Activated CD8-positive, alpha-beta memory T cell treated with anti-CD3 and anti-CD28 coated beads, Interleukin-2, amount 50 U/mL, for 24 hours (primary cell): ENCODE measurements around the gene SCAMP4.

ENCODE experiments used
- DNase-seq: peaks from one replicate; pipeline ENCODE4 v3.0.0-alpha.2; 2020; ENCODE audit errors: extremely low read depth

Gene SCAMP4

DNA sequence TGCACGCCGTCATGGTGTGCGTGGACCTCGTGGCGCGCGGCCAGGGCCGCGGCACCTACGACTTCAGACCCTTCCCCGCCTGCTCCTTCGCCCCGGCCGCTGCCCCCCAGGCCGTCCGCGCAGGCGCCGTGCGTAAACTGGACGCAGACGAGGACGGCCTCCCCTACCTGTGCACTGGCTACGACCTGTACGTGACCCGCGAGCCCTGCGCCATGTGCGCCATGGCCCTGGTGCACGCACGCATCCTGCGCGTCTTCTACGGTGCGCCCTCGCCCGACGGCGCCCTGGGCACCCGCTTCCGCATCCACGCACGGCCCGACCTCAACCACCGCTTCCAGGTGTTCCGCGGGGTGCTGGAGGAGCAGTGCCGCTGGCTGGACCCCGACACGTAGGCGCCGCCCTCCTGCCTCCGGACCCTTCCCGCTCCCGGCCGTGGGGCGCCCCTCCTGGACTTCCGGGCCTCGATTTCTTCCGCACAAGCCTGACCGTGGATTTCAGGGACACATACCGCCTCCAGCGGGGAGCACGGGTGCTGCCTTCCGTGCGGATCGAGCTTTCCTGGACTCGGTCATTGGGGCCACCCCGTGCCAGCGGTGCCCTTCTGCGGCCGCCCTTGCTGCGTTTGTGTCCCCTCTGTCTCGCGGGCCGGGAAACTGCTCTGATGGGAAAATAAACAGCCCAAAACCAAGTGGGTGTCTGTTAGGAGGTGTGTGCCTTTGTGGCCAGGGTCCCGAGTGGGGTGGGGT lies 7.7 kb downstream of the SCAMP4 start:
- no peak for DNase-seq

DNA sequence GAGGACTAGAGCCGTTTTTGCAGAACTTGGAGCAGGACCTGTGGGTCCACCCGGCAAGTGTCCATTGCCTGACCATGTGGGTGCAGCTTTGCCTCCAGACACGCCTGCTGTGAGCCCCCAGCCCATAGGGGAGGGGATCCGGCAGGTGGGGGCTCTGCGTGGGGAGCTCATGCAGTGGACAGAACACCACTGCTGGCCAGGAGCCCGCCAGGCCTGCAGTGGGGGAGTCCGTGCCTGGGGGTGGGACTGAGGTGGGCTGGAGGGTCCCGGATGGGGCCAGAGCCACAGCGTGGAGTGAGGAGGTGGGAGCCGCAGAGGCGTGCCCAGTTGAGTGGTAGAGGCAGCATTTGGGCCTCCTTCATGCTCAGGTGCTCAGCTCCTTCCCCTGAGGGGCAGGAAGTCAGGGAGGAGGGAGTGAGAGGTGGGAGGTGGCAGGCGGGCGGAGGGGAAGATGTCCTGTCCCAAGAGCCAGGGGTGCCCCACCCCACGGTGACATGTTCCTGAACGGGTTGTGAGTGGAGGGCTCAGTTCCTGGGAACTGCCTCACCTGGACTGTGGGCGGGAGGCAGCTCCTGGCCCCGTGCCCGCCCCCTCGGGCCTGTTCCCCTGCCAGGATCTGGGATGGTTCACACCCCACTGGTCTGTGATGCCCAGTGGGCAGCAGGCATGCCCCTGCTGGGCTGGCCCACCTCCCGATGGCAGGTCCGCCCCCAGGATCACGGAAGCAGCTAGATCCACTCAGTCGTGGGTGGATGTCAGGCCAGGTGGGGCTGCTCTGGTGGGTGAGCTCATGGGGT lies 8.8 kb downstream of the SCAMP4 start:
- DNase-seq: no peak

DNA sequence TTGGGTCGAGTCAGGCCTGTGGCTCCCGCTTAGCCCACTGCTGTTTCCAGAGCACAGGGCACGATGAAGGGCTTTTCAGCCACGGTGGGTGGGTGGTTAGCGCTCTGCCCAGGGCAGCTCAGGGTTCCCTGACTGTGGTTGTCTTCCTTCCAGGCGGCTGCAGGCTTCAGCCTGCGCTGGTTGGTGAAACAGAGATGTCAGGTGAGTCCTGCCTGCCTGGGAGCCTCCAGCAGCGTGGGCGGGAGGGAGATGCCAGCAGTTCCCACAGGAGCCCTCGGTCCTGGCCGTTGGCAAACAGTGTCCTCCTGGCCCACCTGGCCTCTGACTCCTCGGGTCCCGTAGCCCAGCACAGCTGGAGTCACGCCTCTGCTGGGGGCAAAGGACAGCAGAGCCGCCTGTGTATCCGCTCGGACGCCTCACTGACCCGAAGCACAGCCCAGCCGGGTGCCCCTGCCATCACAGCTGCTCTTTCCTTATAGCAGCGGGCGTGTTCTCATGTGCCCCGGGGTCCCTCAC lies 9.7 kb downstream of the SCAMP4 start:
- no peak for DNase-seq

- DNase-seq: no peak
These were observed 11.9 kb downstream of the SCAMP4 start for GRCh38 chr19:1917146-1917545.

DNA sequence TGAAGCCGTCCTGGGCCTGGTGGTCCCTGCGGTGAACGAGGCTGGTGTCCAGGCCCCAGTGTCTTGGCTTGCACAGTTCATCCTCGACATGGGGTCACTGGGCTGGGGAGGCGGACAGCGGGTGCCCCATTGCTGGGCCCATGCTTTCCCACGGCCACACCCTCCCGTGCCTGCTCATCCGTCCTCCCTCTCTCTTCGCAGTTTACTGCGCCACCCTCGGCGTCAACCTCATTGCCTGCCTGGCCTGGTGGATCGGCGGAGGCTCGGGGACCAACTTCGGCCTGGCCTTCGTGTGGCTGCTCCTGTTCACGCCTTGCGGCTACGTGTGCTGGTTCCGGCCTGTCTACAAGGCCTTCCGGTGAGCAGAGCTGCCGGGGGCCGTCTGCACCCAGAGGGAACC lies 12.7 kb downstream of the SCAMP4 start:
- DNase-seq: no peak

DNA sequence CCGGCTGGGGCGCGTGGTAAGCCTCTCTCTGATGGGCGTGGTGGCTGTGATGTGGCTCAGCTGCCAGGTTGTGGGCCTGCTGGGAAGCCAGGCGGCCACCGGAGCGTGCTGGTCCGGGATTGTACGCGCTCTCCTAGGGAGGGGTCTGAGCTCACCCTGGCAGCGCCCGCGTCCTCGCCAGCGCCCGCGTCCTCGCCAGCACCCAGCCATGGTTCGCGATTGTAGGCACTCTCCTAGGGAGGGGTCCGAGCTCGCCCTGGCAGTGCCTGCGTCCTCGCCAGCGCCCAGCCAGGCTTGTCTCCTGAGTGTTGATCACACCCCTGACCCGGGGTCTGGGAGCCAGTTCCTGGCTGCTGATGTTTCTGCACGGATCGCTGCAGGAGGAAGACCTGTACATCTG lies 13.8 kb downstream of the SCAMP4 start:
- DNase-seq: no peak

- DNase-seq: no peak
These were observed 15.4 kb downstream of the SCAMP4 start for GRCh38 chr19:1920644-1921043.

DNA sequence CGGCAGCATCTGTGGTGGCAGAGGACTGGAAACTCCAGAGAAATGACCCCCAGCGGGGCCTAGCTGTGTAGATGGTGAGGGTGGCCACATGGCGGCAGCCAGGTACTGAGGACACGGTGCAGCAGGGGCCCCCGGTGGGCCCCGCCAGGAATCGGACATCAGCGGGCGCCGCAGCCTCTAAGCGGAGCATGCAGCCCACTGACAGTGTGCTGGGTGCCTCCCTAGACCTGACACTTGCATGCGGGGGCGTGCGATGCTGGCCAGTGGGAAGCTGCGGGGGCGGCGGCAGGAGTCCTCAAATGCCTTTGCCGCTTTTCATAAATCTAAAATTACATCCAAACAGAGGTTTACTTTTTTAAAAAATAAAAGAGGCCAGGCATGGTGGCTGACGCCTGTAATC lies 16.1 kb downstream of the SCAMP4 start:
- DNase-seq: no peak

DNA sequence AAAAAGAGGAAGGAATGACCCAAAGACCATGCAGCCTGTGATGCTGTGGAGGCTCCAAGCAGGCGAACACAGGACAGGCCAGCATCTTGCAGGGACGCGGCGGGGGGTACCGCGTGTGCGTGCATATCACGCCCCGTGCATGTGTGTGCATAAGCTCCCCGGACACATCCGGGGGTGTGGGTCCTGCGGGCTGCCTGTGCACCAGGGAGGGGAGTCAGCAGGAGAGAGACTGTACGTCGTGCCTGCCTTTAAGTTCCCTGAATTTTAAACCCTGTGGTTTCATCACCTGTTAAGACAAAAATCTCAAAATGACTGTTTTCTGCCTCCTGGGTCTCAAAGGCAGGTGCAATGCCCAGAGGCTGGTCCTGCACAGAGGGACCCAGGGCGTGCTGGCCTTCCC lies 16.6 kb downstream of the SCAMP4 start:
- no peak for DNase-seq

- no peak for DNase-seq
These were observed 17.6 kb downstream of the SCAMP4 start for GRCh38 chr19:1922803-1923202.

DNA sequence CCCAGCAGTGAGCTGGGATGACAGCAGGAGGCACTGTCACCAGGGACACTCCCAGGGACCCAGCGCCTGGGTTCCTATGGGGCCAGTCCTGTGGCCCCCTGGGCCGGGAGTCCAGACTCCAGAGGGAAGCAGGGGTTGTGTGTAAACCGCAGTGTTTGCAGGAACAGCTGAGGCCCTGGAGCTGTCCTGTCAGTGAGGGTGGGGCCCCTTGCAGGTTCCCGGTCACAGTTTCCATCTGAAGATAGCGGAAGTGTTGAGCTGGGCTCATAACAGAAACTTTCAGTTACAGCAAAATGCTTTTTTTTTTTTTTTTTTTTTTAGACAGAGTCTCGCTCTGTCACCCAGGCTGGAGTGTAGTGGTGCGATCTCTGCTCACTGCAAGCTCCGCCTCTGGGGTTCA lies 18.1 kb downstream of the SCAMP4 start:
- DNase-seq: no peak

- DNase-seq: no peak
These were observed 19.2 kb downstream of the SCAMP4 start for GRCh38 chr19:1924320-1924961.

DNA sequence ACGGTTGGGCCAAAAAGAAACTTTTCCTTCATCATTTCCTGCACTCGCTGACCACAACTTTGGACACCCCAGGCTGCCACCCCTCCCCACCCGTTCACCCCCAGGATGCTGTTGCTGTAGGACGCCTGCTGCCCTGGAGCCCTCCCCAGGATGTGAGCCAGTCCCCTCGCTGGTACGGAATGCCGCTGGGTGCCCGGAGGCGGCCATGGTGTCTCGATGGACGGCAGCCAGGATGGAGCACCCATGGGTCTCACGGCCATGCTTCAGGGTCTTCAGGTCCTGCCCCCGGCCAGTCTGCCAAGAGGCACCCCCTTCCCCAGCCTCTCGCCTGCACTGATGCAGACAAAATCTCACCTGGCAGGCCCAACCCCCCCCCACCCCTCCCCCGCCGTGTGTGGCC lies 20.3 kb downstream of the SCAMP4 start:
- DNase-seq: no peak

DNA sequence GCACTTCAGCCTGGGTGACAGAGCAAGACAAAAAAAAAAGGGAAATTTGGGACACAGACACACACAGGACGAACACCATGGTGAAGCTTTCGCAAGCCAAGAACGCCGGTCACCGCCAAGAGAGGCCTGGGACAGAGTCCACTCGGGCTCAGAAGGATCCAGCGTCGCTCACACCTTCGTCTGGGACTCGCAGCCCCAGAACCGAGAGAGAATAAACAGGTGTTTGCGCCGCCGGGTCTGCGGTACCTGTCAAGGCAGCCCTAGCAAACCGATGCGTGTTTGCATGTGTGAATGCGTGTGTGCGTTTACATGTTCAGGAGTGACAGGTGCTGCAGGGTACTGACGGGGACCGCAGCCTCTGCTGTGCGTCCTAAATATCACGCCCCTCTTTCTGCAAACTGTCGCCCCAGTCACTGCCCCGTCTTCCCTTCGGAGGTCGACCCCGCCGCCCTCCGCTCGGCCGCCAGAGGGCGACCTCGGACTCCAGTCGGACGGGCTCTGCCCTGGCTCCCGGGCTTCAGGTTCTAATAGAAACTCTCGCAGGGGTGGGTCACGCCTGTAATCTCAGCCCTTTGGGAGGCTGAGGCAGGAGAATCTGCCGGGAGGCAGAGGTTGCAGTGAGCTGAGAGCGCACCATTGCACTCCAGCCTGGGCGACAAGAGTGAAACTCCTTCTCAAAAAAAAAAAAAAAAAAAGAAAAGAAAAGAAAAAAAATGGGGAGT lies 24.0 kb downstream of the SCAMP4 start:
- DNase-seq: no peak

GRCh38 chr19:1931445-1931844 lies 26.2 kb downstream of the SCAMP4 start:
- DNase-seq: no peak

GRCh38 chr19:1932395-1932794 lies 27.2 kb downstream of the SCAMP4 start:
- DNase-seq: no peak

DNA sequence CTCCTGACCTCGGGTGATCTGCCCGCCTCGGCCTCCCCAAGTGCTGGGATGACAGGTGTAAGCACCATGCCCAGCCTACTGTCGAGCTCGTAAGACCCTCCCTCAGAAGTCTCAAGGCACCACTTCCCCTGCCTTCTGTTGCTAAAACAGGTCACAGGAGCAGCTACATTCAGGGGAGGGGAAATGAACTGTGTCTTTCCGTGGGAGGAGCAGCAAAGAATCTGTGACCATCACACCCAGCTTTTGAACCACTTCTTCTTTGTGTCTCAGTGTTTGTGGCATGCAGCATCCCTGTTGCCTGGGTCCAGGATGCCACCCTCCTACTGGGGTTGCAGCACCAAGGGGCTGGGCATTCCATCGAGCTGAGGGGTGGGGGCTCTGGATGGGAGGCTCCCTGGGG lies 28.0 kb downstream of the SCAMP4 start:
- DNase-seq: no peak

GRCh38 chr19:1933942-1934341 lies 28.7 kb downstream of the SCAMP4 start:
- DNase-seq: no peak

GRCh38 chr19:1935484-1936208 lies 30.4 kb downstream of the SCAMP4 start:
- no peak for DNase-seq

- DNase-seq: no peak
These were observed 31.2 kb downstream of the SCAMP4 start for GRCh38 chr19:1936430-1936829.

DNA sequence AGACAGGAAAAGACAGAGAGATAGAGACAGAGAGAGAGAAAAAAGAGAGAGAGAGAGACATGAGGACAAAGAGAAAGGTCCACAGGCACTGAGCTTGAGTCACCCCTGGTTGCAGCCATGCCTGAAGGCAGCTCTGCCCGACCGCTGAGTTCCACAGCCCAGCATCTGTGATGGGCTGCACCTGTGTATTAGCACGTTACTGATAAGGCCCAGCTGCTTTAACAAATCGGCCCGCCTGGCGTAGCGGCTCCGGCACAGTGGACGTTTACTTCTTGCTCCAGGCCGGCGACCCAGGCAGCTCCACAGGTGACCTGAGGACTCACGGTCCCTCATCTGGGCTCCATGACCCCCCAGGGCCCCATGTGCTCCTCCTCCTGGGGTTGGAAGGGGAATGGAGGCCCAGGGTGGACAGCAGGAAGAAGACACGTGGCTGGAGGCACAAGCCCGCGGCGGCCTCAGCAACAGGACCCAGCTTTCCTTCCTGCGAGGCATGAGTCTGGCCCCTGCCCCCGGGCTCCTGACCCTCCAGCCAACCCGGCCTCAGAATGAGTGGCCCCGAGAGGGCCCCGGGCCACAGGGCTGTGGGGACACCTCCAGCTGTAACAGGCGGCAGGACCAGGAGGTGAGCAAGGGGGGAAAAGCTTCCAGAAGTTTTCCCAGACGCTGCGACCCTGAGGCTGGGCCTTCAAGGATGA lies 31.9 kb downstream of the SCAMP4 start:
- DNase-seq: no peak
